A549 (cell line): Measurements from ENCODE around the gene CDYL2. TPM values are rescaled to one million over a fixed set of nuclear protein-coding genes. Genes with fewer than 3 reads are reported as not detected.

Source experiments
- ATAC-seq, 2 experiments: fragments of 200-7000 bp in 1 of 2; fragments of >200 bp in 1 of 2; cut with Nextera tagmentation in 1 of 2; cut with Tn5 transposase in 1 of 2; 3 replicates each; pipeline versions ENCODE4 v1.8.0 to v1.9.1; 2018 to 2020; ENCODE audit warnings: mild to moderate bottlenecking in 1 of 2, moderate library complexity in 1 of 2
- CTCF ChIA-PET: fragments of 300-600 bp; sonication (Branson Sonifier 250); formaldehyde crosslinking; extraction: SDS; loops from one replicate; lab custom pipeline; 2021; ENCODE audit warnings: antibody characterized with exemption, inconsistent platforms; lab: Yijun Ruan, JAX
- POLR2A ChIA-PET: fragments of 350-600 bp; formaldehyde crosslinking; extraction: SDS; loops from one replicate; lab custom pipeline; 2021; ENCODE audit warnings: antibody characterized with exemption, inconsistent platforms; lab: Yijun Ruan, JAX
- DNase-seq, 2 experiments: peaks; one replicate each; pipeline versions ENCODE4 v3.0.0 to v3.0.0-alpha.2; 2011 to 2016; ENCODE audit warnings: low read depth in 1 of 2, low spot score in 1 of 2
- FAIRE-seq: peaks from 2 replicates; lab custom pipeline; 2011; peaks lifted over from hg19 to GRCh38; lab: Jason Lieb, UNC
- H3K27ac ChIP-seq, 2 experiments: fragments of >200 bp; sonication (Bioruptor Twin); formaldehyde crosslinking; 3 replicates each; pipeline ENCODE4 v1.5.1; 2016 to 2017
- H3K4me1 ChIP-seq: fragments of >200 bp; sonication (Bioruptor Twin); formaldehyde crosslinking; 3 replicates; pipeline ENCODE4 v1.6.1; 2016
- H3K4me2 ChIP-seq: fragments of >200 bp; sonication (Bioruptor Twin); formaldehyde crosslinking; 3 replicates; pipeline ENCODE4 v1.6.1; 2016
- H3K4me3 ChIP-seq: fragments of >200 bp; sonication (Bioruptor Twin); formaldehyde crosslinking; 3 replicates; pipeline ENCODE4 v1.5.1; 2016
- H3K9me3 ChIP-seq: fragments of >200 bp; sonication (Bioruptor Twin); formaldehyde crosslinking; 3 replicates; pipeline ENCODE4 v1.6.1; 2016
- CBX2 ChIP-seq: fragments of 200-600 bp; sonication (generic); IDR thresholded peaks from 2 replicates; pipeline ENCODE4 v1.6.1; 2016; ENCODE audit warnings: low read depth, mild to moderate bottlenecking, borderline replicate concordance
- CHD2 ChIP-seq: fragments of 150-350 bp; IDR thresholded peaks from 2 replicates; pipeline ENCODE4 v1.6.1; 2014; ENCODE audit warnings: low read length; ENCODE audit not compliant: partially characterized antibody
- E2F6 ChIP-seq: IDR thresholded peaks from 2 replicates; pipeline ENCODE4 v1.6.1; 2012; ENCODE audit warnings: low read depth, borderline replicate concordance
- FOSB ChIP-seq: fragments of 250-450 bp; sonication (Bioruptor Pico); IDR thresholded peaks from 2 replicates; pipeline ENCODE4 v1.5.0; 2020; ENCODE audit warnings: mild to moderate bottlenecking, moderate library complexity
- FOSL2 ChIP-seq, 2 experiments: fragments of 450-650 bp in 1 of 2; fragments of >200 bp in 1 of 2; sonication (Bioruptor Twin) in 1 of 2; formaldehyde crosslinking; IDR thresholded peaks; 2 replicates each; pipeline versions ENCODE4 v1.5.0 to v1.6.1; 2016 to 2020; ENCODE audit warnings: mild to moderate bottlenecking in 1 of 2, moderate library complexity in 1 of 2
- GATA3 ChIP-seq: IDR thresholded peaks from 2 replicates; pipeline ENCODE4 v1.6.1; 2012; ENCODE audit warnings: borderline replicate concordance
- HOXB13 ChIP-seq: fragments of 250-450 bp; sonication (Bioruptor Pico); IDR thresholded peaks from 2 replicates; pipeline ENCODE4 v1.5.0; 2020; ENCODE audit warnings: low read depth, mild to moderate bottlenecking, moderate library complexity
- JUNB ChIP-seq: fragments of >200 bp; sonication (Bioruptor Twin); formaldehyde crosslinking; IDR thresholded peaks from 2 replicates; pipeline ENCODE4 v1.6.1; 2016
- MAZ ChIP-seq: fragments of 150-350 bp; IDR thresholded peaks from 2 replicates; pipeline ENCODE4 v1.6.1; 2014; ENCODE audit warnings: antibody characterized with exemption, low read depth, low read length, borderline replicate concordance
- PBX3 ChIP-seq: IDR thresholded peaks from 2 replicates; pipeline ENCODE4 v1.6.1; 2012
- PHF8 ChIP-seq: fragments of 200-600 bp; sonication (generic); IDR thresholded peaks from 2 replicates; pipeline ENCODE4 v1.6.1; 2016; ENCODE audit warnings: low read depth, mild to moderate bottlenecking, antibody characterized with exemption, moderate library complexity, borderline replicate concordance
- POLR2AphosphoS2 ChIP-seq: conservative IDR thresholded peaks from 2 replicates; pipeline ENCODE4 v1.6.1; 2012; ENCODE audit warnings: low read length, improper control_type of control experiment, inconsistent platforms
- RCOR1 ChIP-seq: fragments of 150-350 bp; IDR thresholded peaks from 2 replicates; pipeline ENCODE4 v1.6.1; 2014; ENCODE audit warnings: antibody characterized with exemption, low read length, low read depth
- RFX5 ChIP-seq: fragments of 450-650 bp; IDR thresholded peaks from 2 replicates; pipeline ENCODE4 v1.7.1; 2014; ENCODE audit warnings: antibody characterized with exemption, mild to moderate bottlenecking, moderate library complexity
- RNF2 ChIP-seq: fragments of 200-600 bp; sonication (generic); IDR thresholded peaks from 2 replicates; pipeline ENCODE4 v1.6.1; 2016; ENCODE audit warnings: low read depth, mild to moderate bottlenecking, antibody characterized with exemption, moderate library complexity, borderline replicate concordance
- SREBF2 ChIP-seq: fragments of 450-650 bp; IDR thresholded peaks from 2 replicates; pipeline ENCODE4 v1.6.1; 2014; ENCODE audit warnings: mild to moderate bottlenecking, moderate library complexity
- TP53 ChIP-seq: fragments of 250-450 bp; sonication (Bioruptor Pico); IDR thresholded peaks from 2 replicates; pipeline ENCODE4 v1.5.0; 2021; ENCODE audit warnings: mild to moderate bottlenecking, moderate library complexity
- ZSCAN20 ChIP-seq: fragments of 250-450 bp; sonication (Bioruptor Pico); IDR thresholded peaks from 2 replicates; pipeline ENCODE4 v1.8.0; 2022; ENCODE audit warnings: mild to moderate bottlenecking, moderate library complexity
- WGBS: methylation state at CpG from one replicate; pipeline ENCODE4 v1.1.6; 2017; ENCODE audit errors: missing lambda C conversion rate; 5-methylcytosine and 5-hydroxymethylcytosine counted together
- polyA plus RNA-seq, 4 experiments: library from polyadenylated mRNA; depleted of rRNA in 3 of 4; stranded (reverse); fragments of >200 nt; fragmentation: RNase III in 1 of 4; extraction: RNeasy Plus Mini Kit Qiagen cat#74134 plus additional on column Dnase treatment in 1 of 4; gene quantifications; 2 replicates in 3 of 4; 3 replicates in 1 of 4; pipeline ENCODE4 v1.2.3, GENCODE V29; 2011 to 2017
- TF ChIP-seq, protein P1 (sequence below): fragments of 450-650 bp; IDR thresholded peaks from 2 replicates; pipeline ENCODE4 v1.6.1; 2014; ENCODE audit warnings: antibody characterized with exemption
- TF ChIP-seq, protein P2 (sequence below): fragments of 200-600 bp; sonication (generic); IDR thresholded peaks from 2 replicates; pipeline ENCODE4 v1.6.1; 2016; ENCODE audit warnings: antibody characterized with exemption, mild to moderate bottlenecking, moderate library complexity

Gene CDYL2
- polyA plus RNA-seq, 2 of the 4 experiments (the other 2 are of a cell fraction): 0.05 to 0.10 TPM

DNA sequence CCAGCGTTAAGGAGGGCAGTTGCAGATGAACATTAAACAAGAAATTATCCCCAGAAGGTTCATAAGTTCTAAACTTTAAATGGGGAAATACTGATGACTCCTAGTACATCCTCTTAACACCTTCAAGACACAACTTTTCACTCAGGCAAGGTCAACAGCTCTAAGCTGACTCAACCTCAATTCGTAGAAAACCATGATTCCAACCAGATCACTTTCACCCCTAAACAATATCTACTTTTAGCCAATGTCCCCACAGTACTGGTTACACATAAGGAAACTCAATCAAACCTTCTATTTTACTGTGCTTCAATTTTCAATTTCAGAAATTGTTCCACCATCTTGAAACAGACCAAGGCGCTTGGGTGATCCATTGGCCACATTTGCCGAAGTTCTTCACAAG is 2.3 kb downstream of the CDYL2 start:
- Histone ChIP-seq H3K4me1 (0 out of 3 replicates have a peak, but pooled peaks cover 3% of the 10 kb centered on the region), H3K9me3 (peaks cover 10% of the 10 kb centered on the region; the same call in 2 of the 3 replicates)
- no peak for FAIRE-seq
- POLR2A ChIA-PET: no interaction called here
- CTCF ChIA-PET: no interaction called here
- ATAC-seq: no peak
- WGBS: 80% methylated on average over 4 of the region's 4 CpGs
- DNase-seq: no peak
- TF ChIP-seq E2F6 (no peak), PBX3 (no peak), FOSL2 (IDR thresholded peaks at IDR 0.05) (no peak), FOSL2 (CRISPR knock-in tag; IDR thresholded peaks at IDR 0.05) (no peak), MAZ (no peak), HOXB13 (CRISPR knock-in tag) (no peak), RCOR1 (no peak), POLR2AphosphoS2 (no peak), ZSCAN20 (CRISPR knock-in tag) (no peak), CBX2 (no peak), PHF8 (no peak), CHD2 (no peak), SREBF2 (no peak), JUNB (no peak), RNF2 (no peak), FOSB (CRISPR knock-in tag) (no peak), GATA3 (no peak)
- TF ChIP-seq, protein P1, sequence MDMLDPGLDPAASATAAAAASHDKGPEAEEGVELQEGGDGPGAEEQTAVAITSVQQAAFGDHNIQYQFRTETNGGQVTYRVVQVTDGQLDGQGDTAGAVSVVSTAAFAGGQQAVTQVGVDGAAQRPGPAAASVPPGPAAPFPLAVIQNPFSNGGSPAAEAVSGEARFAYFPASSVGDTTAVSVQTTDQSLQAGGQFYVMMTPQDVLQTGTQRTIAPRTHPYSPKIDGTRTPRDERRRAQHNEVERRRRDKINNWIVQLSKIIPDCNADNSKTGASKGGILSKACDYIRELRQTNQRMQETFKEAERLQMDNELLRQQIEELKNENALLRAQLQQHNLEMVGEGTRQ: no peak
- TF ChIP-seq, protein P2, sequence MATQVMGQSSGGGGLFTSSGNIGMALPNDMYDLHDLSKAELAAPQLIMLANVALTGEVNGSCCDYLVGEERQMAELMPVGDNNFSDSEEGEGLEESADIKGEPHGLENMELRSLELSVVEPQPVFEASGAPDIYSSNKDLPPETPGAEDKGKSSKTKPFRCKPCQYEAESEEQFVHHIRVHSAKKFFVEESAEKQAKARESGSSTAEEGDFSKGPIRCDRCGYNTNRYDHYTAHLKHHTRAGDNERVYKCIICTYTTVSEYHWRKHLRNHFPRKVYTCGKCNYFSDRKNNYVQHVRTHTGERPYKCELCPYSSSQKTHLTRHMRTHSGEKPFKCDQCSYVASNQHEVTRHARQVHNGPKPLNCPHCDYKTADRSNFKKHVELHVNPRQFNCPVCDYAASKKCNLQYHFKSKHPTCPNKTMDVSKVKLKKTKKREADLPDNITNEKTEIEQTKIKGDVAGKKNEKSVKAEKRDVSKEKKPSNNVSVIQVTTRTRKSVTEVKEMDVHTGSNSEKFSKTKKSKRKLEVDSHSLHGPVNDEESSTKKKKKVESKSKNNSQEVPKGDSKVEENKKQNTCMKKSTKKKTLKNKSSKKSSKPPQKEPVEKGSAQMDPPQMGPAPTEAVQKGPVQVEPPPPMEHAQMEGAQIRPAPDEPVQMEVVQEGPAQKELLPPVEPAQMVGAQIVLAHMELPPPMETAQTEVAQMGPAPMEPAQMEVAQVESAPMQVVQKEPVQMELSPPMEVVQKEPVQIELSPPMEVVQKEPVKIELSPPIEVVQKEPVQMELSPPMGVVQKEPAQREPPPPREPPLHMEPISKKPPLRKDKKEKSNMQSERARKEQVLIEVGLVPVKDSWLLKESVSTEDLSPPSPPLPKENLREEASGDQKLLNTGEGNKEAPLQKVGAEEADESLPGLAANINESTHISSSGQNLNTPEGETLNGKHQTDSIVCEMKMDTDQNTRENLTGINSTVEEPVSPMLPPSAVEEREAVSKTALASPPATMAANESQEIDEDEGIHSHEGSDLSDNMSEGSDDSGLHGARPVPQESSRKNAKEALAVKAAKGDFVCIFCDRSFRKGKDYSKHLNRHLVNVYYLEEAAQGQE: no peak
- TF ChIP-seq, all 56 proteins: peak for 0
- Histone ChIP-seq H3K4me2 (no peak overlapping the region), H3K4me3 (no peak overlapping the region), H3K27ac (no peak overlapping the region)

DNA sequence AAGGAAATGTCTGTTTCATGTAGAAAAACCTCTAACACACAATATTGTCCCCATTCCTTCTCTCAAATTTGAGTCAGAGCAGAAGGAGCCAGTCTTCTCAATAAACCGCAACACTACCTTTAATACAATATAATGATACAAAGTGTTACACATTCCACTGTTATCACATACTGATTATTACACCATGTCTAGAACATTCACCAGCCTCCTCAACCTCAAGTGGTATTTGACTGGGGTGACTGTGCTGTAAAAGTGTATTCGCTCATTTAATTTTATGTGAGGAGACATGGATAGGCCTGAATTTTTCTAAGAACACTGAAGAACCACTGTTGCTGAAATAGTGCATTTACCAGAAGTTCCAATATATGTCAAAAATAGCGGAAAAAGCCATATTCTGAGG is 10.3 kb downstream of the CDYL2 start:
- Histone ChIP-seq H3K27ac (no peak overlapping the region), H3K4me1 (no peaks in the 10 kb centered on the region), H3K9me3 (no peaks in the 10 kb centered on the region), H3K4me3 (no peak overlapping the region), H3K4me2 (no peak overlapping the region)
- ATAC-seq (no peak), DNase-seq (no peak), FAIRE-seq (no peak)
- WGBS: 57% methylated on average over 3 of the region's 3 CpGs
- TF ChIP-seq E2F6: no peak
- no peak for TF ChIP-seq RFX5
- TF ChIP-seq TP53 (CRISPR knock-in tag): no peak
- TF ChIP-seq FOSL2 (IDR thresholded peaks at IDR 0.05): no peak
- TF ChIP-seq FOSL2 (CRISPR knock-in tag; IDR thresholded peaks at IDR 0.05): no peak
- ChIA-PET CTCF (no interaction called here), POLR2A (no interaction called here)
